ENCODE measurements around the gene MYLK. TPM values are rescaled to one million over a fixed set of nuclear protein-coding genes. Genes with fewer than 3 reads are reported as not detected.

Gene MYLK
- total and polyA plus RNA-seq, 10 of the 15 experiments (the other 5 are each of a cell fraction or from before 2014, with no cell fraction given), result 0.04 to 1.6 (median 0.42) TPM; not detected in 1

DNA sequence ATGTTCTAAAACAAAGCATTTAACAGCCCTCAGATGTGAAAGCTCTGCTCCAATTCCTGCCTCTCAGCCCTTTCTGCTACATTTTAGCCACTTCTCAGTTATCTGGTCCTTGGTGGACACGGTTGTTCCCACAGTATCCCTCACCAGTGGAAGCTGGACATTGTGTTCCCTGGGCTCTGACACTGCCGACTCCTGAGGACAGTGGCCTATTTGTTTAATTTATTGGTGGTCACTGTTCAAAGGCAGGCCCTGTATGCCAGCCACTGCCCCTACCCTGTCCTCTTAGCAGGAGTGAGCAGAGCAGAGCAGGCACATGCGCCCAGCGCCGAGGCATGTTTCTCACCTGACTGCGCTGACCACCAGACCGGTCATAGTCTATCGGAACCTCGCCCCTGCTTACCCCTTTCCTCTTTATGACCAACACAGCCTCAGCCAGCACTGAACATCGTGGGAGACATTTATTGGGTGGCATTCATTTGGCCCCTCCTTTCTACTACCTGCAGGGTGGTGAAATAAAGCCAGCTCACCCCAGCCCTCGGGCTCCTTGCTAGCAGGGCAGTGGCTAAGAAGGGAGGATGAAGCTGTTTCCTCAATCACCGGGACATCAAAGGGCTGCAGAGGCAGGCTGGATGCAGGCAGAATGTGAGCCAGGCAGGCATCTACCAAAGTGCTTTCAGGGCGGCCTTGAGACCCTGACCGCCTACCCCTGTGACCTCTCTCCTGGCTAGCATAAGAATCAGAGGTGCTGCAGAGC lies 245.0 kb downstream of the MYLK start (continued):
- no peak for TF ChIP-seq STAT1 (conservative IDR thresholded peaks at IDR 0.05)
- TF ChIP-seq, protein P1, sequence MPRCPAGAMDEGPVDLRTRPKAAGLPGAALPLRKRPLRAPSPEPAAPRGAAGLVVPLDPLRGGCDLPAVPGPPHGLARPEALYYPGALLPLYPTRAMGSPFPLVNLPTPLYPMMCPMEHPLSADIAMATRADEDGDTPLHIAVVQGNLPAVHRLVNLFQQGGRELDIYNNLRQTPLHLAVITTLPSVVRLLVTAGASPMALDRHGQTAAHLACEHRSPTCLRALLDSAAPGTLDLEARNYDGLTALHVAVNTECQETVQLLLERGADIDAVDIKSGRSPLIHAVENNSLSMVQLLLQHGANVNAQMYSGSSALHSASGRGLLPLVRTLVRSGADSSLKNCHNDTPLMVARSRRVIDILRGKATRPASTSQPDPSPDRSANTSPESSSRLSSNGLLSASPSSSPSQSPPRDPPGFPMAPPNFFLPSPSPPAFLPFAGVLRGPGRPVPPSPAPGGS (IDR thresholded peaks at IDR 0.05; ENCODE audit: borderline replicate concordance, insufficient read depth, low read depth, low read length, poor library complexity, severe bottlenecking), result no peak
- TF ChIP-seq, protein P2, sequence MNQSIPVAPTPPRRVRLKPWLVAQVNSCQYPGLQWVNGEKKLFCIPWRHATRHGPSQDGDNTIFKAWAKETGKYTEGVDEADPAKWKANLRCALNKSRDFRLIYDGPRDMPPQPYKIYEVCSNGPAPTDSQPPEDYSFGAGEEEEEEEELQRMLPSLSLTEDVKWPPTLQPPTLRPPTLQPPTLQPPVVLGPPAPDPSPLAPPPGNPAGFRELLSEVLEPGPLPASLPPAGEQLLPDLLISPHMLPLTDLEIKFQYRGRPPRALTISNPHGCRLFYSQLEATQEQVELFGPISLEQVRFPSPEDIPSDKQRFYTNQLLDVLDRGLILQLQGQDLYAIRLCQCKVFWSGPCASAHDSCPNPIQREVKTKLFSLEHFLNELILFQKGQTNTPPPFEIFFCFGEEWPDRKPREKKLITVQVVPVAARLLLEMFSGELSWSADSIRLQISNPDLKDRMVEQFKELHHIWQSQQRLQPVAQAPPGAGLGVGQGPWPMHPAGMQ (IDR thresholded peaks at IDR 0.05; ENCODE audit: borderline replicate concordance), result no peak
- TF ChIP-seq ZBTB4 (CRISPR knock-in tag; IDR thresholded peaks at IDR 0.05), result no peak
- no peak for TF ChIP-seq TCF3 (IDR thresholded peaks at IDR 0.05; ENCODE audit: borderline replicate concordance, insufficient read depth, low read depth, low read length)
- no peak for TF ChIP-seq DPF2 (IDR thresholded peaks at IDR 0.05)
- TF ChIP-seq, protein P3, sequence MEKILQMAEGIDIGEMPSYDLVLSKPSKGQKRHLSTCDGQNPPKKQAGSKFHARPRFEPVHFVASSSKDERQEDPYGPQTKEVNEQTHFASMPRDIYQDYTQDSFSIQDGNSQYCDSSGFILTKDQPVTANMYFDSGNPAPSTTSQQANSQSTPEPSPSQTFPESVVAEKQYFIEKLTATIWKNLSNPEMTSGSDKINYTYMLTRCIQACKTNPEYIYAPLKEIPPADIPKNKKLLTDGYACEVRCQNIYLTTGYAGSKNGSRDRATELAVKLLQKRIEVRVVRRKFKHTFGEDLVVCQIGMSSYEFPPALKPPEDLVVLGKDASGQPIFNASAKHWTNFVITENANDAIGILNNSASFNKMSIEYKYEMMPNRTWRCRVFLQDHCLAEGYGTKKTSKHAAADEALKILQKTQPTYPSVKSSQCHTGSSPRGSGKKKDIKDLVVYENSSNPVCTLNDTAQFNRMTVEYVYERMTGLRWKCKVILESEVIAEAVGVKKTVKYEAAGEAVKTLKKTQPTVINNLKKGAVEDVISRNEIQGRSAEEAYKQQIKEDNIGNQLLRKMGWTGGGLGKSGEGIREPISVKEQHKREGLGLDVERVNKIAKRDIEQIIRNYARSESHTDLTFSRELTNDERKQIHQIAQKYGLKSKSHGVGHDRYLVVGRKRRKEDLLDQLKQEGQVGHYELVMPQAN (conservative IDR thresholded peaks at IDR 0.05), result no peak
- no peak for TF ChIP-seq SMAD5 (IDR thresholded peaks at IDR 0.05; ENCODE audit: low read depth)
- no peak for TF ChIP-seq KLF5 (IDR thresholded peaks at IDR 0.05; ENCODE audit: partially characterized antibody)
- no peak for TF ChIP-seq NR2C2 (IDR thresholded peaks at IDR 0.05; ENCODE audit: borderline replicate concordance, control insufficient read depth, insufficient read length, low read depth)
- TF ChIP-seq, protein P4, sequence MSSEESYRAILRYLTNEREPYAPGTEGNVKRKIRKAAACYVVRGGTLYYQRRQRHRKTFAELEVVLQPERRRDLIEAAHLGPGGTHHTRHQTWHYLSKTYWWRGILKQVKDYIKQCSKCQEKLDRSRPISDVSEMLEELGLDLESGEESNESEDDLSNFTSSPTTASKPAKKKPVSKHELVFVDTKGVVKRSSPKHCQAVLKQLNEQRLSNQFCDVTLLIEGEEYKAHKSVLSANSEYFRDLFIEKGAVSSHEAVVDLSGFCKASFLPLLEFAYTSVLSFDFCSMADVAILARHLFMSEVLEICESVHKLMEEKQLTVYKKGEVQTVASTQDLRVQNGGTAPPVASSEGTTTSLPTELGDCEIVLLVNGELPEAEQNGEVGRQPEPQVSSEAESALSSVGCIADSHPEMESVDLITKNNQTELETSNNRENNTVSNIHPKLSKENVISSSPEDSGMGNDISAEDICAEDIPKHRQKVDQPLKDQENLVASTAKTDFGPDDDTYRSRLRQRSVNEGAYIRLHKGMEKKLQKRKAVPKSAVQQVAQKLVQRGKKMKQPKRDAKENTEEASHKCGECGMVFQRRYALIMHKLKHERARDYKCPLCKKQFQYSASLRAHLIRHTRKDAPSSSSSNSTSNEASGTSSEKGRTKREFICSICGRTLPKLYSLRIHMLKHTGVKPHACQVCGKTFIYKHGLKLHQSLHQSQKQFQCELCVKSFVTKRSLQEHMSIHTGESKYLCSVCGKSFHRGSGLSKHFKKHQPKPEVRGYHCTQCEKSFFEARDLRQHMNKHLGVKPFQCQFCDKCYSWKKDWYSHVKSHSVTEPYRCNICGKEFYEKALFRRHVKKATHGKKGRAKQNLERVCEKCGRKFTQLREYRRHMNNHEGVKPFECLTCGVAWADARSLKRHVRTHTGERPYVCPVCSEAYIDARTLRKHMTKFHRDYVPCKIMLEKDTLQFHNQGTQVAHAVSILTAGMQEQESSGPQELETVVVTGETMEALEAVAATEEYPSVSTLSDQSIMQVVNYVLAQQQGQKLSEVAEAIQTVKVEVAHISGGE (CRISPR knock-in tag; IDR thresholded peaks at IDR 0.05), result no peak
